ENCODE results near the gene EPN1.

Gene EPN1

GRCh38 chr19:55679343-55680257 lies 4.6 kb downstream of the EPN1 start:
- DNase-seq (ENCODE audit: low read depth in 2 of 2) = no peak

GRCh38 chr19:55680339-55681130 lies 5.5 kb downstream of the EPN1 start:
- DNase-seq (ENCODE audit: low read depth in 2 of 2) = no peak

- no peak for DNase-seq (ENCODE audit: low read depth in 2 of 2)
These were observed 6.4 kb downstream of the EPN1 start for GRCh38 chr19:55681131-55682092.

GRCh38 chr19:55683449-55684261 lies 8.6 kb downstream of the EPN1 start:
- DNase-seq (ENCODE audit: low read depth in 2 of 2) = no peak

- DNase-seq (ENCODE audit: low read depth in 2 of 2) = no peak
These were observed 10.1 kb downstream of the EPN1 start for GRCh38 chr19:55684946-55685681.

- no peak for DNase-seq (ENCODE audit: low read depth in 2 of 2)
These were observed 10.8 kb downstream of the EPN1 start for GRCh38 chr19:55685776-55686175.

- no peak for DNase-seq (ENCODE audit: low read depth in 2 of 2)
These were observed 11.5 kb downstream of the EPN1 start for GRCh38 chr19:55686311-55687050.

- no peak for DNase-seq (ENCODE audit: low read depth in 2 of 2)
These were observed 12.5 kb downstream of the EPN1 start for GRCh38 chr19:55687281-55688201.

GRCh38 chr19:55688422-55689218 lies 13.6 kb downstream of the EPN1 start:
- no peak for DNase-seq (ENCODE audit: low read depth in 2 of 2)

- DNase-seq (ENCODE audit: low read depth in 2 of 2) = no peak
These were observed 14.5 kb downstream of the EPN1 start for GRCh38 chr19:55689411-55690108.

- no peak for DNase-seq (ENCODE audit: low read depth in 2 of 2)
These were observed 15.2 kb downstream of the EPN1 start for GRCh38 chr19:55690109-55690768.

GRCh38 chr19:55690769-55691545 lies 15.9 kb downstream of the EPN1 start:
- DNase-seq (ENCODE audit: low read depth in 2 of 2) = no peak

- DNase-seq (ENCODE audit: low read depth in 2 of 2) = no peak
These were observed 16.8 kb downstream of the EPN1 start for GRCh38 chr19:55691561-55692481.

GRCh38 chr19:55692681-55693081 lies 17.7 kb downstream of the EPN1 start:
- no peak for DNase-seq (ENCODE audit: low read depth in 2 of 2)
